K562 (cell line): ENCODE data around the gene ZDHHC11. TPM values are rescaled to one million over a fixed set of nuclear protein-coding genes. Genes with fewer than 3 reads are reported as not detected.

Experiments used
- FOS ChIP-seq: IDR thresholded peaks from 3 replicates; pipeline ENCODE4 v1.6.1; 2011; ENCODE audit not compliant: insufficient read length; ENCODE audit errors: extremely low read depth
- FOXA1 ChIP-seq: fragments of 450-650 bp; IDR thresholded peaks from 2 replicates; pipeline ENCODE4 v1.6.1; 2016; ENCODE audit warnings: mild to moderate bottlenecking, borderline replicate concordance
- FOXJ2 ChIP-seq: fragments of 200-800 bp; sonication (Bioruptor generic); IDR thresholded peaks from 2 replicates; pipeline ENCODE4 v1.6.1; 2016; ENCODE audit warnings: missing genetic modification characterization, missing compliant biosample characterization
- MBD1 ChIP-seq: fragments of 250-450 bp; sonication (Bioruptor Pico); IDR thresholded peaks from 2 replicates; pipeline ENCODE4 v1.8.0; 2022; ENCODE audit warnings: inconsistent platforms
- PHB2 ChIP-seq: fragments of 450-650 bp; IDR thresholded peaks from 2 replicates; pipeline ENCODE4 v1.6.1; 2017; ENCODE audit warnings: low read depth
- SREBF2 ChIP-seq: sonication (generic); formaldehyde crosslinking; IDR thresholded peaks from 2 replicates; pipeline ENCODE4 v1.4.0; 2020; ENCODE audit warnings: mild to moderate bottlenecking, missing genetic modification reagents
- ZBTB5 ChIP-seq: fragments of 450-650 bp; IDR thresholded peaks from 2 replicates; pipeline ENCODE4 v1.6.1; 2017; ENCODE audit warnings: antibody characterized with exemption
- ZNF146 ChIP-seq: IDR thresholded peaks from one replicate; pipeline ENCODE4 v1.6.1; 2018; ENCODE audit warnings: missing compliant biosample characterization; ENCODE audit not compliant: unreplicated experiment
- ZNF282 ChIP-seq: sonication (generic); formaldehyde crosslinking; IDR thresholded peaks from 2 replicates; pipeline ENCODE4 v1.8.1; 2023; ENCODE audit warnings: missing genetic modification reagents
- polyA plus RNA-seq, 8 experiments: library from polyadenylated mRNA; depleted of rRNA in 4 of 8; stranded (reverse) in 5 of 8; unstranded in 3 of 8; fragments of >200 nt; fragmentation: Nextera tagmentation in 2 of 8; fragmentation: Illumina TruSeq in 1 of 8; extraction: Ambion mirVana in 2 of 8; extraction: Trizol in 1 of 8; gene quantifications; 2 replicates each; pipeline versions ENCODE4 v1.2.1 to v1.2.3, GENCODE V29; 2011 to 2014; ENCODE audit warnings: inconsistent platforms in 1 of 8, missing spikeins in 1 of 8
- total RNA-seq, 7 experiments: library from RNA; depleted of rRNA in 6 of 7; stranded (reverse); fragments of >200 nt in 6 of 7; fragmentation: Illumina TruSeq in 2 of 7; extraction: Trizol in 2 of 7; gene quantifications; 2 replicates each; pipeline versions ENCODE4 v1.2.1 to v1.2.3, GENCODE V29; 2011 to 2021; ENCODE audit warnings: low replicate concordance in 1 of 7
- TF ChIP-seq, protein P1 (sequence below): sonication (generic); formaldehyde crosslinking; IDR thresholded peaks from 2 replicates; pipeline ENCODE4 v1.8.0; 2023; ENCODE audit warnings: mild to moderate bottlenecking, missing genetic modification reagents
- TF ChIP-seq, protein P2 (sequence below): fragments of 250-450 bp; sonication (Bioruptor Pico); IDR thresholded peaks from 2 replicates; pipeline ENCODE4 v1.5.0; 2021; ENCODE audit warnings: mild to moderate bottlenecking, moderate library complexity

ZDHHC11 gene
- total and polyA plus RNA-seq, 9 of the 15 experiments (the other 6 are each of a cell fraction or from before 2014, with no cell fraction given): 0.07 to 2.3 (median 0.52) TPM

- TF ChIP-seq, protein P1, sequence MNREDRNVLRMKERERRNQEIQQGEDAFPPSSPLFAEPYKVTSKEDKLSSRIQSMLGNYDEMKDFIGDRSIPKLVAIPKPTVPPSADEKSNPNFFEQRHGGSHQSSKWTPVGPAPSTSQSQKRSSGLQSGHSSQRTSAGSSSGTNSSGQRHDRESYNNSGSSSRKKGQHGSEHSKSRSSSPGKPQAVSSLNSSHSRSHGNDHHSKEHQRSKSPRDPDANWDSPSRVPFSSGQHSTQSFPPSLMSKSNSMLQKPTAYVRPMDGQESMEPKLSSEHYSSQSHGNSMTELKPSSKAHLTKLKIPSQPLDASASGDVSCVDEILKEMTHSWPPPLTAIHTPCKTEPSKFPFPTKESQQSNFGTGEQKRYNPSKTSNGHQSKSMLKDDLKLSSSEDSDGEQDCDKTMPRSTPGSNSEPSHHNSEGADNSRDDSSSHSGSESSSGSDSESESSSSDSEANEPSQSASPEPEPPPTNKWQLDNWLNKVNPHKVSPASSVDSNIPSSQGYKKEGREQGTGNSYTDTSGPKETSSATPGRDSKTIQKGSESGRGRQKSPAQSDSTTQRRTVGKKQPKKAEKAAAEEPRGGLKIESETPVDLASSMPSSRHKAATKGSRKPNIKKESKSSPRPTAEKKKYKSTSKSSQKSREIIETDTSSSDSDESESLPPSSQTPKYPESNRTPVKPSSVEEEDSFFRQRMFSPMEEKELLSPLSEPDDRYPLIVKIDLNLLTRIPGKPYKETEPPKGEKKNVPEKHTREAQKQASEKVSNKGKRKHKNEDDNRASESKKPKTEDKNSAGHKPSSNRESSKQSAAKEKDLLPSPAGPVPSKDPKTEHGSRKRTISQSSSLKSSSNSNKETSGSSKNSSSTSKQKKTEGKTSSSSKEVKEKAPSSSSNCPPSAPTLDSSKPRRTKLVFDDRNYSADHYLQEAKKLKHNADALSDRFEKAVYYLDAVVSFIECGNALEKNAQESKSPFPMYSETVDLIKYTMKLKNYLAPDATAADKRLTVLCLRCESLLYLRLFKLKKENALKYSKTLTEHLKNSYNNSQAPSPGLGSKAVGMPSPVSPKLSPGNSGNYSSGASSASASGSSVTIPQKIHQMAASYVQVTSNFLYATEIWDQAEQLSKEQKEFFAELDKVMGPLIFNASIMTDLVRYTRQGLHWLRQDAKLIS (CRISPR knock-in tag): no peak
- TF ChIP-seq MBD1 (CRISPR knock-in tag) (no peak), FOS (no peak), ZNF282 (no peak), FOXJ2 (tag) (peak; percentile 71; the same call in 1 of the 2 replicates), ZNF146 (no peak), PHB2 (no peak), SREBF2 (CRISPR knock-in tag) (no peak), FOXA1 (no peak), ZBTB5 (no peak)
- TF ChIP-seq, protein P2, sequence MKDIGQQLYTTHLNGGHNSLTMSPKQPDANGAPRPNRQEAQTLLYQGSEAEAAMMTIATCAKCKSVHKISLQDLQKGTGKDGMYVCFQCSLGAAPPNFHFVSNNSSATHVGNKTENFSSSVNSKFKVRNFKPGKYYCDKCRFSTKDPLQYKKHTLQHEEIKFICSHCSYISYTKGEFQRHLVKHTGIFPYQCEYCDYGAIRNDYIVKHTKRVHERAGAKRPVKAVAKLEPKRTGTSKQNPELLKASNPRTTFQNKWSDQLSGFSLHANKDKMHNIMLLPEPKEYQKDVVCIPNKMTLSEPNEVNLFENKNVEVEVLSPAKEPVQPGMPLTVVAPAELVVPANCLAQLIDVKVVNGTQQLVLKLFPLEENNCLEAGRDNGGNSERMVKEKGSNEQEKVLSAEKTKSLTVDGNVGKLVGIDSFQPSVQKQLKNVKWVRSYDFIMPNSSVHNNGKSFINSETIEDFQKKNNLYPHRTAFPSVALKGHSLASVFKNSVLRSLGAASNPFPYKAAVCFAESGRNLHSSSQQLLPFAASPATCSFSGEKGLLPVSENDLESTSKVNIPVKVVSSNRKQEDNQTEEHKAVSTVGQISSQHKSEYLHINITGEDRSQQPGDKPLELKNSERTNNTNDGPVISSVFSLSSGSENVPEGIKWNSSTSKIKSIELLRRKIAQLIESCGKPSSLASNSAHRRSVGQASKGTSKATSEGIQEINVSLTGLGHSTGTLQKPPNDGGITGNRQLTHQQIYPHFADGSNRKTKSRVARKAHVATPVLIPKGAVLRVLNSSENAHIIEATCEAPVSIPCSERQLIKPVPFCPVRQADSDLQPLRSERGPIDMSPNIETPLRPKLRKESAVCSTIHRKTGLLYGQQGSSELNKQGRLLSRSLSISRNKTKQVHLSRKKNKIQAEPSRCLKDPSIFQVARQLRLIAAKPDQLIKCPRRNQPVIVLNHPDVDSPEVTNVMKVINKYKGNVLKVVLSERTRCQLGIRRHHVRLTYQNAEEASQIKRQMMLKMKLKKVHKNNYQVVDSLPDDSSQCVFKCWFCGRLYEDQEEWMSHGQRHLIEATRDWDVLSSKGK: no peak
These were observed 92.7 kb downstream of the ZDHHC11 start (continued) for GRCh38 chr5:757931-758697.
